IMR-90 (cell line): ENCODE results near the gene OR4F6.

Experiments used
- CTCF ChIP-seq: conservative IDR thresholded peaks from 2 replicates; pipeline ENCODE4 v1.5.1; 2012; ENCODE audit warnings: mild to moderate bottlenecking, low read depth, low read length, improper control_type of control experiment
- NFE2L2 ChIP-seq: fragments of 150-350 bp; IDR thresholded peaks from 2 replicates; pipeline ENCODE4 v1.6.1; 2016; ENCODE audit warnings: low read depth, mild to moderate bottlenecking, low read length
- POLR2A ChIP-seq: IDR thresholded peaks from 2 replicates; pipeline ENCODE4 v1.6.1; 2012; ENCODE audit warnings: mild to moderate bottlenecking, low read depth, low read length
- RAD21 ChIP-seq: IDR thresholded peaks from 2 replicates; pipeline ENCODE4 v1.6.1; 2012; ENCODE audit warnings: low read length, improper control_type of control experiment

GRCh38 chr15:101803676-101804075 lies 367 bp downstream of the OR4F6 start:
- TF ChIP-seq CTCF = no peak
- TF ChIP-seq NFE2L2 = no peak
- no peak for TF ChIP-seq POLR2A
- TF ChIP-seq RAD21 = no peak
